ELF-1 (cell line): ENCODE results near the gene CCDC88B.

ENCODE experiments used
- DNase-seq: peaks from one replicate; pipeline ENCODE4 v3.0.0-alpha.2; 2016; ENCODE audit warnings: low read depth, low spot score

The CCDC88B gene

GRCh38 chr11:64381350-64381749 is 41.3 kb downstream of the CCDC88B start:
- DNase-seq, result peak; percentile 12

- no peak for DNase-seq
These were observed 42.0 kb downstream of the CCDC88B start for GRCh38 chr11:64382047-64382446.

DNA sequence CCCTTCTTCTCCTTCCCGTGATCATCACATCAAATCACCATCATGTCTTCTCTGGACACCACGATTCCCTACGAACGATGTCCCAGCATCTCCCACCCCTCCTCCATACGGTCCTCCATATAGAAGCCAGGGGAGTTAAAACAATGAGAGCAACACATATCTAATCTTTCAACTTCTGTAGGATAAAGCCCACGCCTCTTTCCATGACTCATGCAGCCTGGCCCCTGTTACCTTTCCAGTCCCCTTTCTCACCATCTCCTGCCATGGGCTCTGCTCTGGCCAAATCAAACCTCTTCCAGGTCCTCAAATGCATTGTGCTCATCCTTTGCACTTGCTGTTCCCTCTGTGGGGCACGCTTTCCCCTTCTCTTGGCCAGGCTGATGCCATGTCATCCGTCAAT is 42.6 kb downstream of the CCDC88B start:
- DNase-seq, result no peak

DNA sequence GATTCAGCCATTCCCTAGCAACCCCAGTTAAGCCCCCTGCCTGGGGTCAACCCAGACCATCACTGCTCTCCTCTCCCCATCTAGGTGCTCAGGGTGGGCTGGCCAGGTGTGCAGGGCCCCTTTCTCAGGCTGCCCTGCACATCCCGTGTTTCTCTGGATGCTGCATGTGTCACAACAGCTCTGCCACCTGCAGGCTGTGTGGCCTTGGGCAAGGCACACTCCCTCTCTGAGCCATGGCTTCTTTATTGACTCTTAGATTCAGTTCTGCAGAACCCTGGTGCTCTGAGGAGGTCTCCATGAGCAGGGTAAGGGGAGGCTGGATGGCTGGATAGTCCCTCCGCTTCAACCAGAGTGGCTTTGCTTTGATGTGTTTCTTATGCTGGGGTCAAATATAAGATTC is 43.6 kb downstream of the CCDC88B start:
- DNase-seq, result no peak

GRCh38 chr11:64384028-64384737 is 44.2 kb downstream of the CCDC88B start:
- no peak for DNase-seq

DNA sequence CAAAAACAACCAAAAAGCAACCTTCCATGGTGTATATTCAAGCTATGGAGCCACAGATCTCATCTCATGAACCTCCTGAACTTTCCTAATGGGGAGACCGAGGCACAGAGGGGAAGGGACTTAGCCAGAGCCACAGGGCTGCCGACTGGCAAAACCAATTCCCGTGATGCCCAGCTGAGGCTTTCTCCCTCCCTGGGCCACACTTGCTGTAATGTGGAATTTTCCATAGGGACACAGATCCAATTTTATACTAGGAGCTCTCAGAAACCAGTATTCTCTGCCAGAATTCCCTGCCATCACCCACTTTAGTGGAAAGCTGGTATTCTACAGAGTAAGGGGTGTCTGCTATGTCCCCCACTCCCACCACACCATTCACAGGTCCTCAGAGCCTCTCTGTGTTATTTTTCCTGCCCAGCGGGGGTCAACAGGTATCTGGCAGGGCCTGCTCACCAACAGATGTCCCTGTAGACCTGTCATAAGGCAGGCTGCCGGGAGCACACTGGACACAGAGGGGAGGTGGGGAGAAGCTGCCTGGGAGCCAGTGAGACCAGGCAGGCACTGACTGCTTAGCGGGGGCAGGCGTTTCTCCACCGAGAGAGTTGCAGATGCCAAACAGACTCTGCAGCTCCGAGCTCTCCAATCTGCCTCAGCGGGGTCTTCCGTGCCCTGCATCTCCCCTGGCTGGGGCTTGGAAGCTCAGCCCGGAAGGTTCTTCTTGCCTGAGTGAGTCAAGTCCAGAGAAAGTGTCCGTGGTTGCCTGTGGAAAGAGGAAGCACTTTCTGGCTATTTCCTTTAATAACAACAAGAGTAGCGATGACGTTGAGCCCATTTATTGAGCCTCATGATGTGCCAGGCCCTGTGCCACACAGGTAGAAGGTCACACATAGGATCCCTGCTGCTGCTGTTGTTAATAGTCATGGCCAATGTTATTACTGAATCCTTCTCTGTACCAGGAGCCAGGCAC is 45.3 kb downstream of the CCDC88B start:
- DNase-seq, result peak; percentile 50

DNA sequence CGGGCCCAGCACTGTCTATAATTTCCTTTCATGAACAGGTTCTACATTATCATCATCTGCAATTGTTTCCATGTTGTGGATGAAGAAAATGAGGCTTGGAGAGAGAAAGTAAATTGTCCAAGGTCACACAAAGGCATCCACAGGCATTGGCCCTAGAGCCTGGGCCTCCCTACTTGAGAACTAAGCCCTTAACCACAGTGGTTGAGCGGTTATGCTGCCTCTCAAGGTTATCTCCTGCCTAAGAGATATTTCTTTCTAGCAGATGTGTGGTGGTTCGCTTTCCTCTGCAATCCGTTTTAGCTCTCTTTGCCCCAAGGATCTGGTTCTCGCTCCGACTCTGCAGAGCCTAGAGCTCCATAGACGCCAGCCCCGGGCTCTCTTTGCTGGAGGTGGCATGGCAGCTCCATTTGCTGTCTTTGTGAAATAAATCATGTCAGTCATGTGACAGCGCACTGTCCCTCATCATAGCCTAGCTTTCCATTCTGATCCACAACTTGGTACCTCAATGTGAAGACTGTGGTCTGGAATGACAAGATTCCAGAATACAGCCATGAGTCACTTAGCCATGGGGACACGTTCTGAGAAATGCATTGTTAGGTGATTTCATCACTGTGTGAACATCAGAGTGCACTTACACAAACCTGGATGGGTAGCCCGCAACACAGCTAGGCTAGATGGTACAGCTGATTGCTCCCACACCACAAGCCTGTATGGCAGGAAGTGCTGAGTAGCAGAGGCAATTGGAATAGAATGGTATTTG is 46.1 kb downstream of the CCDC88B start:
- DNase-seq, result no peak

GRCh38 chr11:64387916-64388315 is 47.9 kb downstream of the CCDC88B start:
- no peak for DNase-seq

DNA sequence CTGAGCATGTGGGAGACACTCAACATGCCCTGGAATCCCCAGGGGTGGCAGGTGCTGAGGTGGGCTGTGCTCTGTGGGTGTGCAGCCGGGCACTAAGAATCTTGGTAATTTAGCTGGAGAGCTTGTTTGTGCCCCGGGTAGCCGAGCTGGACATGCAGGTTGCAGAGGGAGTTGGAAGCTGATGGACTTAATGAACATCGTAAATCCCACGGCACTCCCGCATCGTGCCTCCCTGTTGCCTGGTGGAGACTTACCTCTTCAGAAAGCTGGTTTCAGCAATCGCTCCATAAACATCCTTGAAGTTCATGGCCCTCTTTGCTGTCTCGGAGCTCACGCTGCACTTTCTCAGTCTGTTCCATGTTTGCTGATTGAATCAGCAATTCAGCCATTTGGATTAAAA is 48.9 kb downstream of the CCDC88B start:
- no peak for DNase-seq

GRCh38 chr11:64389851-64390250 is 49.8 kb downstream of the CCDC88B start:
- no peak for DNase-seq

DNA sequence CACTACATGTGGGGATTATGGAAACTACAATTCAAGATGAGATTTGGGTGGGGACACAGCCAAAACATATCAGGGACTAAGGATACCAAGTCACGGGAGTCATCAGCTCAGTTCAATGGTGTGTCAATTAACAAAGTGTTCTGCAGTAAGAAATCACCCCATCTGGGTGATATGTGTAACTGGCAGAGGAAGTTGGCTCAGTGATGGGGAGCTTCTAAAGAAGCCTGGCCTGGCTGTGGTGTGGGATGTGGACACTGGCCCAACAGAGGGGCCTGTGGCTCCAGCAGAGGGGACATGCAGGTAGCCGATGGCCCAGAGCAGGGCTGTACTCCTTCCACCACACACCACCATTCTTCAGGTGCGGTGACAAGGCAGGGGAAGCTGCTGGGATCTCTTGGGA is 50.6 kb downstream of the CCDC88B start:
- no peak for DNase-seq

DNA sequence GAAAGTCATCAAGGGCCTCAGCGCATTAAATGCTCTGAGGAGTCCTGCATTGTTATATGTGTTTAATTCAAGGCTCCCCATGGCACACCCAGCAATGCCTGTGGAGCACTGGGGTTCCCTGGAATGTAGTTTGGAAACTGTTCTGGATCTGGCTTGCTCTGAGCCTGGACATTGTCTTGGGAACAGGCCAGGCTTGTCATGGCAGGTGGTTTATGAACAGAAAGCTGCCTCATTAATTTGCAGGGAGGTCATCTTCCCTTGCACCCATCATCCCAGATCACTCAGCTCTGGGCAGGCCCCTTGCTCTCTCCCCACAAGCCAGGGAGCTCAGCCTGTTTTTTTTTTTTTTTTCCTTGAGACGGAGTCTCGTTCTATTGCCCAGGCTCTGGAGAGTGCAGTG is 51.8 kb downstream of the CCDC88B start:
- no peak for DNase-seq

DNA sequence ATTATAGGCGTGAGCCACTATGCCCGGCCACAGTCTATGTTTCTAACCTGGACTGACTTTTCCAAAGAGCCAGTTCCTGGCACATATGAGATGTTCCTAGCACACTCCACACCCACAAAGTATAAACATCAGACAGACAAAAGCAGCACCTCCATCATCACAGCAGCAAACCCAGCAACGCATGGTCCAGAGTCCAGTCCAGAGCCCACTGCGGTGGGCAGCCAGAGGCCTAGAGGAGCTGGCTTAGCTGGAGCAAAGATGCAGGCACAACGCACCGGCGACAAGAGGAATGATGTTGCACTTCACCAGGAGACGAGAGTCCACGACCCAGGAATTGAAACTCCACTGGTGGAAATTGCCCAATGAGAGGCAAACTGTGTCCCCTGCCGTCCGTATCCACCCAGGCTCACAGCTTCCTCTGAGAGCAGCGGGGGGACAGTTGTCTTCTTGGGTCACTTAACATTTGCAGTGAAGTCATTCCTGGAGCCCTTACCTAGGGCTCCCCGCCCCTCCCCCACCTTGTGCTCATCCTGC is 55.6 kb downstream of the CCDC88B start:
- no peak for DNase-seq

DNA sequence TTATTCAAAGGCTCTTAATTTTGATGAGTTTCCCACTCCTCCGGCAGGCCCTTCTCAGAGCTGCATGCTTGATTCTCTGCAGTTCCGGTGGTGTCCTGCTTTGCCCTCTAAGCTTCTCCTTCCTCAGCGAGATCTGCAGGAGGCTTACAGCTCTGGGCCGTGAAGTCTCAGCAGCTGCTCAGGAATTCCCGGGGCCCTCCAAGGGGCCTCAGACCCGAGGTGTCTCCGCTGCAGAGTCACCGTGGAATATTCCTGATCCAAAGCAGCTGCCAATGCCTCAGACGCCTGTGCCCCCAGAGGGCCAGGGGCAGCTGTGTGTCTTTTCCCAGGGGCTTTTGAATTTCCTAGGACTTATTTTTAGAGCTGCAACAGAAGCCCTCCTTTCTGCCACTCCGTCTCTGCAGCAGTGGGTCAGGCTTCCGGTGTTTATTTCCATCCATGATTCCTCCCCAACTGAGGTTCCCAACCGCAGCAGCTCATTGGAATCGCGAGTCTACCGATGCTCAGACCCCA is 56.1 kb downstream of the CCDC88B start:
- DNase-seq, result peak; percentile 75

DNA sequence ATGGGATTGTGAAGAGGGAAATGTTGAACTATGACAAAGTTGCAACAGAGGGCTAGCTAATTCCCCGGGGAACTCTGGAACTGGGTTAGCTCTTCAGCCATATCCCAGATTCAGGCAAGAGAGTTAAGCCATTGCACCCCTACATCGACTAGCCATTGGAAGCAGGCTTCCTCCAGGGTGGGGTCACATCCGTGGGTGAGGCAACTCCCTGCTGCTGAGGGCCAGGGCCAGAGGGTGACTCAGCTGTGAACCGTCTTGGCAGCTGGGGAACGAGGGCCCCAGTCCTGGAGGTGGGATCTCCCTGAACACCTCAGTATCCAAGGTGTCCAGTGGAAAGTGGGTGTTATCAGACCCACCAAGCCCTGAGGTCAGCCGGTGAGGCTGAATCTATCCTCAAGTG is 60.1 kb downstream of the CCDC88B start:
- DNase-seq, result no peak

GRCh38 chr11:64400667-64401066 is 60.7 kb downstream of the CCDC88B start:
- no peak for DNase-seq

- no peak for DNase-seq
These were observed 61.8 kb downstream of the CCDC88B start for GRCh38 chr11:64401775-64402174.

GRCh38 chr11:64403106-64403505 is 63.1 kb downstream of the CCDC88B start:
- no peak for DNase-seq

DNA sequence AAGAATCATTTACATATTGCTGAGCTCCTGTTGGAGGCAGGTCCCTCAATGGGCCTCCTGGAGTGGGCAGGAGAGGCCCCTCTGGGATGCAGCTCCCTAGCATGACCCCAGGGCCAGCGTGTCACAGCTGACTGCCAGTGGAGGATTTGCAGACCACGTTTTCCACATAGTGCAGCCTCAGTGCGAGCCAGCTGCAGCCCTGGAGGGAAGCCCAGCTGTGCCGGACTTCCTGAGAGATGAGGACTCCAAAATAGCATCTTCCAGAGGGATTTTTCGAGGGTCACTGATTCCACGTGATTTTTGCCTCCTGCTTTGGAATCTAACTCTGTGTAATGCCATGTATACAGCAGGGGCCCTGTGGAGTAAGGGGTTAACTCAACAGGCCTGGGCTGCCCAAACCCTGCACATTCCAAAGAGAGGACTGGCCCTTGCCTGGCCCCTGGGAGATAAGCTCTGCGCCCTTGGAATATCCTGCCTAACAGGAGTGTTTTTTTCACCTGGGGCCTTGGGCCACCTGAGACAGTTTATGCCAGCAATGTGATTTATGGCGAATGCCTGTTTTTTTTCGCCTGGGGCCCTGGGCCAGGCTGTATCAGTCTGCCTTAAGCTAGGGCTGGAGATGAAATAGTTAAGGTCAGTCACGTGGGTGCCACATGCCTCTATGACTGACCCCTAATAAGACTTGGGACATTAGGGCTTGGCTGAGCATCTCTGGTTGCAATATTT is 66.4 kb downstream of the CCDC88B start:
- DNase-seq, result peak; percentile 94
